SK-N-SH treated with all-trans-retinoic acid at 6 μM for 48 hours (cell line): Measurements from ENCODE around the gene RBFOX2.

Experiments
- ATAC-seq: fragments of 200-7000 bp; cut with Tn5 transposase; 3 replicates; pipeline ENCODE4 v1.9.1; 2020; ENCODE audit warnings: mild to moderate bottlenecking, moderate library complexity
- ARNTL ChIP-seq: fragments of 450-650 bp; formaldehyde crosslinking; IDR thresholded peaks from 2 replicates; pipeline ENCODE4 v1.5.0; 2020; ENCODE audit warnings: low read depth, mild to moderate bottlenecking, moderate library complexity, borderline replicate concordance
- BACH2 ChIP-seq: fragments of 250-450 bp; sonication (Bioruptor Pico); IDR thresholded peaks from 2 replicates; pipeline ENCODE4 v1.9.0; 2021; ENCODE audit warnings: mild to moderate bottlenecking, borderline replicate concordance
- CSDC2 ChIP-seq: fragments of 250-450 bp; sonication (Bioruptor Pico); IDR thresholded peaks from 2 replicates; pipeline ENCODE4 v1.5.0; 2020; ENCODE audit warnings: mild to moderate bottlenecking, moderate library complexity
- ESRRG ChIP-seq: fragments of 250-450 bp; sonication (Bioruptor Pico); IDR thresholded peaks from 2 replicates; pipeline ENCODE4 v1.6.1; 2021; ENCODE audit warnings: mild to moderate bottlenecking
- GLIS3 ChIP-seq: fragments of 250-450 bp; sonication (Bioruptor Pico); IDR thresholded peaks from 2 replicates; pipeline ENCODE4 v1.5.0; 2020; ENCODE audit warnings: mild to moderate bottlenecking, moderate library complexity
- ISL1 ChIP-seq: fragments of 250-450 bp; sonication (Bioruptor Pico); IDR thresholded peaks from 2 replicates; pipeline ENCODE4 v2.1.2; 2022; ENCODE audit warnings: mild to moderate bottlenecking, moderate library complexity
- OSR1 ChIP-seq: fragments of 250-450 bp; sonication (Bioruptor Pico); IDR thresholded peaks from 2 replicates; pipeline ENCODE4 v1.8.0; 2022; ENCODE audit warnings: moderate library complexity, mild to moderate bottlenecking, inconsistent platforms
- RARB ChIP-seq: fragments of 250-450 bp; sonication (Bioruptor Pico); IDR thresholded peaks from 2 replicates; pipeline ENCODE4 v1.8.0; 2021; ENCODE audit warnings: mild to moderate bottlenecking, moderate library complexity
- SNAI2 ChIP-seq: fragments of 250-450 bp; sonication (Bioruptor Pico); IDR thresholded peaks from 2 replicates; pipeline ENCODE4 v1.5.0; 2020; ENCODE audit warnings: mild to moderate bottlenecking, moderate library complexity
- TCF4 ChIP-seq: fragments of 250-450 bp; sonication (Bioruptor Pico); IDR thresholded peaks from 2 replicates; pipeline ENCODE4 v1.8.0; 2021; ENCODE audit warnings: mild to moderate bottlenecking, moderate library complexity, borderline replicate concordance
- TOX ChIP-seq: fragments of 250-450 bp; sonication (Bioruptor Pico); IDR thresholded peaks from 2 replicates; pipeline ENCODE4 v1.8.0; 2021; ENCODE audit warnings: mild to moderate bottlenecking, moderate library complexity, borderline replicate concordance
- ZC3H10 ChIP-seq: fragments of 250-450 bp; sonication (Bioruptor Pico); IDR thresholded peaks from 2 replicates; pipeline ENCODE4 v1.5.1; 2021; ENCODE audit warnings: mild to moderate bottlenecking, moderate library complexity
- ZFP3 ChIP-seq: fragments of 250-450 bp; sonication (Bioruptor Pico); IDR thresholded peaks from 2 replicates; pipeline ENCODE4 v1.5.0; 2020; ENCODE audit warnings: mild to moderate bottlenecking, moderate library complexity
- ZFP30 ChIP-seq: fragments of 450-650 bp; formaldehyde crosslinking; IDR thresholded peaks from 2 replicates; pipeline ENCODE4 v1.5.0; 2022; ENCODE audit warnings: mild to moderate bottlenecking, moderate library complexity
- ZNF565 ChIP-seq: fragments of 450-650 bp; formaldehyde crosslinking; conservative IDR thresholded peaks from 2 replicates; pipeline ENCODE4 v1.5.0; 2020; ENCODE audit warnings: low read depth, mild to moderate bottlenecking, moderate library complexity
- ZNF70 ChIP-seq: fragments of 450-650 bp; formaldehyde crosslinking; IDR thresholded peaks from 2 replicates; pipeline ENCODE4 v1.5.0; 2020; ENCODE audit warnings: mild to moderate bottlenecking, moderate library complexity
- ZNF8 ChIP-seq: fragments of 450-650 bp; formaldehyde crosslinking; IDR thresholded peaks from 2 replicates; pipeline ENCODE4 v1.5.0; 2020; ENCODE audit warnings: mild to moderate bottlenecking, moderate library complexity
- TF ChIP-seq, protein P1 (sequence below): fragments of 250-450 bp; sonication (Bioruptor Pico); IDR thresholded peaks from 2 replicates; pipeline ENCODE4 v1.8.0; 2020; ENCODE audit warnings: mild to moderate bottlenecking, moderate library complexity, borderline replicate concordance
- TF ChIP-seq, protein P2 (sequence below): fragments of 250-450 bp; sonication (Bioruptor Pico); IDR thresholded peaks from 2 replicates; pipeline ENCODE4 v1.5.1; 2020; ENCODE audit warnings: low read depth, mild to moderate bottlenecking, moderate library complexity
- TF ChIP-seq, protein P3 (sequence below): fragments of 250-450 bp; sonication (Bioruptor Pico); IDR thresholded peaks from 2 replicates; pipeline ENCODE4 v1.5.0; 2020; ENCODE audit warnings: mild to moderate bottlenecking, moderate library complexity
- TF ChIP-seq, protein P4 (sequence below): fragments of 250-450 bp; sonication (Bioruptor Pico); IDR thresholded peaks from 2 replicates; pipeline ENCODE4 v1.5.1; 2021; ENCODE audit warnings: mild to moderate bottlenecking, moderate library complexity
- TF ChIP-seq, protein P5 (sequence below): fragments of 250-450 bp; sonication (Bioruptor Pico); IDR thresholded peaks from 2 replicates; pipeline ENCODE4 v1.8.0; 2021; ENCODE audit warnings: low read depth, mild to moderate bottlenecking, moderate library complexity, borderline replicate concordance

Gene RBFOX2

DNA sequence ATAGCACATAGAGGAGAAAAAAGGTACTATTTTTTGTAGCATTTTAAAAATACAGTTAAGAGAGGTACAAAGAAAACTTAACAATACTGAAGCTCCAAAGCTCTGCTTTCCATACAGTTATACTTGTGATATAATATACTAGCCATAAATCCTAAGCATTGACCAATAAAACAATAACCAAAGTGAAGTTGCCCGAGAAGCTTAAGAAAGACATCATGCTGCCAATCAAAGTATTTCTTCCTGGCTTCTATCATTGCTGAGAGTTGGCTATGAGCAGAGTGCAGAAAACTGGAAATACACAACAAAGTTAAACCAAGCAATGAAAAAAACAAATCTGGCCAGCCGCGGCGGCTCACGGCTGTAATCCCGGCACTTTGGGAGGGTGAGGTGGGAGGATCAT, 84.2 kb downstream of the RBFOX2 start:
- no peak for ATAC-seq
- TF ChIP-seq ZC3H10 (CRISPR knock-in tag): no peak
- no peak for TF ChIP-seq ZFP3 (CRISPR knock-in tag)
- no peak for TF ChIP-seq BACH2 (CRISPR knock-in tag)
- TF ChIP-seq, protein P1, sequence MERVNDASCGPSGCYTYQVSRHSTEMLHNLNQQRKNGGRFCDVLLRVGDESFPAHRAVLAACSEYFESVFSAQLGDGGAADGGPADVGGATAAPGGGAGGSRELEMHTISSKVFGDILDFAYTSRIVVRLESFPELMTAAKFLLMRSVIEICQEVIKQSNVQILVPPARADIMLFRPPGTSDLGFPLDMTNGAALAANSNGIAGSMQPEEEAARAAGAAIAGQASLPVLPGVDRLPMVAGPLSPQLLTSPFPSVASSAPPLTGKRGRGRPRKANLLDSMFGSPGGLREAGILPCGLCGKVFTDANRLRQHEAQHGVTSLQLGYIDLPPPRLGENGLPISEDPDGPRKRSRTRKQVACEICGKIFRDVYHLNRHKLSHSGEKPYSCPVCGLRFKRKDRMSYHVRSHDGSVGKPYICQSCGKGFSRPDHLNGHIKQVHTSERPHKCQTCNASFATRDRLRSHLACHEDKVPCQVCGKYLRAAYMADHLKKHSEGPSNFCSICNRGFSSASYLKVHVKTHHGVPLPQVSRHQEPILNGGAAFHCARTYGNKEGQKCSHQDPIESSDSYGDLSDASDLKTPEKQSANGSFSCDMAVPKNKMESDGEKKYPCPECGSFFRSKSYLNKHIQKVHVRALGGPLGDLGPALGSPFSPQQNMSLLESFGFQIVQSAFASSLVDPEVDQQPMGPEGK: no peak

DNA sequence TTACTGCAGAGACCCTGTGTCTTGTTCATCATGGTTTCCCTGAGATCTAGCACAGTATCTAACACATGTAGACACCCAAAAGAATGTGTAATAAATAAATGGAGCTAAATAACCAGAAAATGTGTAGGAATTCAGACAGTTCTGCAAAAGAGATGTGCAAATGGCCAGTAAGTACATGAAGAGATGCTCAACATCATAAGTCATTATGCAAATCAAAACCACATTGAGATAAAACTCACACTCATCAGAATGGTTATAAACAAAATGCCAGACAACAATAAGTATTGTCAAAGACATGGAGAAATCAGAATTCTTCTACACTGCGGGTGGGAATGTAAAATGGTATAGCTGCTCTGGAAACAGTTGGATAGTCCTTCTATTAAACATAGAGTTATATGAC, 88.5 kb downstream of the RBFOX2 start:
- ATAC-seq: no peak
- no peak for TF ChIP-seq ESRRG (CRISPR knock-in tag)
- no peak for TF ChIP-seq ISL1 (CRISPR knock-in tag)
- no peak for TF ChIP-seq ZFP3 (CRISPR knock-in tag)
- TF ChIP-seq OSR1 (CRISPR knock-in tag): no peak
- TF ChIP-seq ZNF565 (CRISPR knock-in tag): no peak
- no peak for TF ChIP-seq ZC3H10 (CRISPR knock-in tag)
- TF ChIP-seq, protein P2, sequence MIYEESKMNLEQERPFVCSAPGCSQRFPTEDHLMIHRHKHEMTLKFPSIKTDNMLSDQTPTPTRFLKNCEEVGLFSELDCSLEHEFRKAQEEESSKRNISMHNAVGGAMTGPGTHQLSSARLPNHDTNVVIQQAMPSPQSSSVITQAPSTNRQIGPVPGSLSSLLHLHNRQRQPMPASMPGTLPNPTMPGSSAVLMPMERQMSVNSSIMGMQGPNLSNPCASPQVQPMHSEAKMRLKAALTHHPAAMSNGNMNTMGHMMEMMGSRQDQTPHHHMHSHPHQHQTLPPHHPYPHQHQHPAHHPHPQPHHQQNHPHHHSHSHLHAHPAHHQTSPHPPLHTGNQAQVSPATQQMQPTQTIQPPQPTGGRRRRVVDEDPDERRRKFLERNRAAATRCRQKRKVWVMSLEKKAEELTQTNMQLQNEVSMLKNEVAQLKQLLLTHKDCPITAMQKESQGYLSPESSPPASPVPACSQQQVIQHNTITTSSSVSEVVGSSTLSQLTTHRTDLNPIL (CRISPR knock-in tag): no peak
- TF ChIP-seq ZFP30: no peak
- TF ChIP-seq, protein P3, sequence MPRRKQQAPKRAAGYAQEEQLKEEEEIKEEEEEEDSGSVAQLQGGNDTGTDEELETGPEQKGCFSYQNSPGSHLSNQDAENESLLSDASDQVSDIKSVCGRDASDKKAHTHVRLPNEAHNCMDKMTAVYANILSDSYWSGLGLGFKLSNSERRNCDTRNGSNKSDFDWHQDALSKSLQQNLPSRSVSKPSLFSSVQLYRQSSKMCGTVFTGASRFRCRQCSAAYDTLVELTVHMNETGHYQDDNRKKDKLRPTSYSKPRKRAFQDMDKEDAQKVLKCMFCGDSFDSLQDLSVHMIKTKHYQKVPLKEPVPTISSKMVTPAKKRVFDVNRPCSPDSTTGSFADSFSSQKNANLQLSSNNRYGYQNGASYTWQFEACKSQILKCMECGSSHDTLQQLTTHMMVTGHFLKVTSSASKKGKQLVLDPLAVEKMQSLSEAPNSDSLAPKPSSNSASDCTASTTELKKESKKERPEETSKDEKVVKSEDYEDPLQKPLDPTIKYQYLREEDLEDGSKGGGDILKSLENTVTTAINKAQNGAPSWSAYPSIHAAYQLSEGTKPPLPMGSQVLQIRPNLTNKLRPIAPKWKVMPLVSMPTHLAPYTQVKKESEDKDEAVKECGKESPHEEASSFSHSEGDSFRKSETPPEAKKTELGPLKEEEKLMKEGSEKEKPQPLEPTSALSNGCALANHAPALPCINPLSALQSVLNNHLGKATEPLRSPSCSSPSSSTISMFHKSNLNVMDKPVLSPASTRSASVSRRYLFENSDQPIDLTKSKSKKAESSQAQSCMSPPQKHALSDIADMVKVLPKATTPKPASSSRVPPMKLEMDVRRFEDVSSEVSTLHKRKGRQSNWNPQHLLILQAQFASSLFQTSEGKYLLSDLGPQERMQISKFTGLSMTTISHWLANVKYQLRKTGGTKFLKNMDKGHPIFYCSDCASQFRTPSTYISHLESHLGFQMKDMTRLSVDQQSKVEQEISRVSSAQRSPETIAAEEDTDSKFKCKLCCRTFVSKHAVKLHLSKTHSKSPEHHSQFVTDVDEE (CRISPR knock-in tag): no peak
- TF ChIP-seq TOX: no peak
- no peak for TF ChIP-seq ARNTL (CRISPR knock-in tag)
- no peak for TF ChIP-seq SNAI2 (CRISPR knock-in tag)
- no peak for TF ChIP-seq ZNF70
- TF ChIP-seq, protein P4, sequence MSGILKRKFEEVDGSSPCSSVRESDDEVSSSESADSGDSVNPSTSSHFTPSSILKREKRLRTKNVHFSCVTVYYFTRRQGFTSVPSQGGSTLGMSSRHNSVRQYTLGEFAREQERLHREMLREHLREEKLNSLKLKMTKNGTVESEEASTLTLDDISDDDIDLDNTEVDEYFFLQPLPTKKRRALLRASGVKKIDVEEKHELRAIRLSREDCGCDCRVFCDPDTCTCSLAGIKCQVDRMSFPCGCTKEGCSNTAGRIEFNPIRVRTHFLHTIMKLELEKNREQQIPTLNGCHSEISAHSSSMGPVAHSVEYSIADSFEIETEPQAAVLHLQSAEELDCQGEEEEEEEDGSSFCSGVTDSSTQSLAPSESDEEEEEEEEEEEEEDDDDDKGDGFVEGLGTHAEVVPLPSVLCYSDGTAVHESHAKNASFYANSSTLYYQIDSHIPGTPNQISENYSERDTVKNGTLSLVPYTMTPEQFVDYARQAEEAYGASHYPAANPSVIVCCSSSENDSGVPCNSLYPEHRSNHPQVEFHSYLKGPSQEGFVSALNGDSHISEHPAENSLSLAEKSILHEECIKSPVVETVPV (CRISPR knock-in tag): no peak
- TF ChIP-seq CSDC2 (CRISPR knock-in tag): no peak
- TF ChIP-seq, all 23 proteins: peak for 0

DNA sequence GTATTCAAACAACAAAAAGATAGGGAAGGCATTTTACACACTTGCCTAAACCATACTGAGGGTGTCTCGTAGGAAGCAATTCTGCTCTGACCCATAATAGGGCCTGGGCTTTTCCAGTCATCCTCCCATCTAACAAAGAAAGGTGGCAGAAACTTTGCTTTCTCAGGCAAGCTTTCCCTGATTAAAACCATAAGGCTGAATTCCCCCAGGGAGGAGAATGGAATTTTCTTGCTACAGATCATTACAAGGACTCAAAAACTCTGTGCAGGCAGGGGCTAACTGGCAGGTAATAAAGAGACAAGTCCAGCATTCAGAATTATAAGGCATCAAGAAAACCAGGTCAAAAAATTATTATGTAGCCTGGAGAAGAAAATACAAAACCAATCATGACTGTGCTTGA, 90.4 kb downstream of the RBFOX2 start:
- no peak for ATAC-seq
- TF ChIP-seq, protein P2 (CRISPR knock-in tag): no peak
- TF ChIP-seq GLIS3 (CRISPR knock-in tag) (no peak), ZNF70 (no peak), ISL1 (CRISPR knock-in tag) (no peak), OSR1 (CRISPR knock-in tag) (no peak), ZFP3 (CRISPR knock-in tag) (no peak), ZNF8 (CRISPR knock-in tag) (no peak), ARNTL (CRISPR knock-in tag) (no peak), RARB (CRISPR knock-in tag) (no peak), ZNF565 (CRISPR knock-in tag) (no peak), ZC3H10 (CRISPR knock-in tag) (no peak), BACH2 (CRISPR knock-in tag) (no peak), CSDC2 (CRISPR knock-in tag) (no peak), TCF4 (CRISPR knock-in tag) (no peak)
- TF ChIP-seq, protein P4 (CRISPR knock-in tag): no peak
- TF ChIP-seq, protein P1: no peak
- TF ChIP-seq, protein P5, sequence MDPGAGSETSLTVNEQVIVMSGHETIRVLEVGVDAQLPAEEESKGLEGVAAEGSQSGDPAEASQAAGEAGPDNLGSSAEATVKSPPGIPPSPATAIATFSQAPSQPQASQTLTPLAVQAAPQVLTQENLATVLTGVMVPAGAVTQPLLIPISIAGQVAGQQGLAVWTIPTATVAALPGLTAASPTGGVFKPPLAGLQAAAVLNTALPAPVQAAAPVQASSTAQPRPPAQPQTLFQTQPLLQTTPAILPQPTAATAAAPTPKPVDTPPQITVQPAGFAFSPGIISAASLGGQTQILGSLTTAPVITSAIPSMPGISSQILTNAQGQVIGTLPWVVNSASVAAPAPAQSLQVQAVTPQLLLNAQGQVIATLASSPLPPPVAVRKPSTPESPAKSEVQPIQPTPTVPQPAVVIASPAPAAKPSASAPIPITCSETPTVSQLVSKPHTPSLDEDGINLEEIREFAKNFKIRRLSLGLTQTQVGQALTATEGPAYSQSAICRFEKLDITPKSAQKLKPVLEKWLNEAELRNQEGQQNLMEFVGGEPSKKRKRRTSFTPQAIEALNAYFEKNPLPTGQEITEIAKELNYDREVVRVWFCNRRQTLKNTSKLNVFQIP: no peak
- TF ChIP-seq, all 23 proteins: peak for 0
